Bronchial epithelial cell (primary cell): Measurements from ENCODE around the gene TPSG1. TPM values are rescaled to one million over a fixed set of nuclear protein-coding genes. Genes with fewer than 3 reads are reported as not detected.
"Not testable (repeated sequence)": the region's sequence is repeated elsewhere in the genome, so short reads cannot be mapped to it uniquely, and the experiment has no call there.

Source experiments
- DNase-seq: peaks from one replicate; pipeline ENCODE4 v3.0.0-alpha.2; 2010; ENCODE audit warnings: low read depth
- FAIRE-seq: peaks from 2 replicates; lab custom pipeline; 2011; peaks lifted over from hg19 to GRCh38; lab: Jason Lieb, UNC
- H3K27me3 ChIP-seq: 2 replicates; pipeline ENCODE4 v1.5.1; 2011; ENCODE audit warnings: low read length; ENCODE audit not compliant: control insufficient read depth, insufficient read depth
- H3K36me3 ChIP-seq: 2 replicates; pipeline ENCODE4 v1.5.1; 2011; ENCODE audit warnings: low read length; ENCODE audit not compliant: control insufficient read depth, insufficient read depth
- H3K4me3 ChIP-seq: 2 replicates; pipeline ENCODE4 v1.5.1; 2011; ENCODE audit warnings: mild to moderate bottlenecking, low read depth, low read length, control low read depth
- total RNA-seq: library from RNA; depleted of rRNA; stranded (reverse); fragments of >200 nt; gene quantifications from 2 replicates; pipeline ENCODE4 v1.2.1, GENCODE V29; 2014
- TF ChIP-seq, protein P1 (sequence below): IDR thresholded peaks from 2 replicates; pipeline ENCODE4 v1.5.1; 2011; ENCODE audit warnings: mild to moderate bottlenecking, moderate library complexity, low read length, control low read depth, inconsistent platforms; ENCODE audit not compliant: insufficient read depth, severe bottlenecking

The TPSG1 gene
- total RNA-seq, 1 donor from 2014 or later, result not detected

- no peak overlapping the region for H3K4me3 ChIP-seq
- DNase-seq (no peak), FAIRE-seq (no peak)
Measured at GRCh38 chr16:1245452-1246020, 20.5 kb upstream of the TPSG1 start.

GRCh38 chr16:1244881-1245280 is 19.8 kb upstream of the TPSG1 start:
- H3K36me3 ChIP-seq, result no peaks in the 10 kb centered on the region
- DNase-seq (no peak), FAIRE-seq (no peak)
- no peaks in the 10 kb centered on the region for H3K27me3 ChIP-seq
- H3K4me3 ChIP-seq, result no peak overlapping the region
- TF ChIP-seq, protein P1, sequence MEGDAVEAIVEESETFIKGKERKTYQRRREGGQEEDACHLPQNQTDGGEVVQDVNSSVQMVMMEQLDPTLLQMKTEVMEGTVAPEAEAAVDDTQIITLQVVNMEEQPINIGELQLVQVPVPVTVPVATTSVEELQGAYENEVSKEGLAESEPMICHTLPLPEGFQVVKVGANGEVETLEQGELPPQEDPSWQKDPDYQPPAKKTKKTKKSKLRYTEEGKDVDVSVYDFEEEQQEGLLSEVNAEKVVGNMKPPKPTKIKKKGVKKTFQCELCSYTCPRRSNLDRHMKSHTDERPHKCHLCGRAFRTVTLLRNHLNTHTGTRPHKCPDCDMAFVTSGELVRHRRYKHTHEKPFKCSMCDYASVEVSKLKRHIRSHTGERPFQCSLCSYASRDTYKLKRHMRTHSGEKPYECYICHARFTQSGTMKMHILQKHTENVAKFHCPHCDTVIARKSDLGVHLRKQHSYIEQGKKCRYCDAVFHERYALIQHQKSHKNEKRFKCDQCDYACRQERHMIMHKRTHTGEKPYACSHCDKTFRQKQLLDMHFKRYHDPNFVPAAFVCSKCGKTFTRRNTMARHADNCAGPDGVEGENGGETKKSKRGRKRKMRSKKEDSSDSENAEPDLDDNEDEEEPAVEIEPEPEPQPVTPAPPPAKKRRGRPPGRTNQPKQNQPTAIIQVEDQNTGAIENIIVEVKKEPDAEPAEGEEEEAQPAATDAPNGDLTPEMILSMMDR, result no peak

More at GRCh38 chr16:1245452-1246020, 20.5 kb upstream of the TPSG1 start:
- no peaks in the 10 kb centered on the region for H3K27me3 ChIP-seq
- TF ChIP-seq, protein P1, result no peak
- no peaks in the 10 kb centered on the region for H3K36me3 ChIP-seq

DNA sequence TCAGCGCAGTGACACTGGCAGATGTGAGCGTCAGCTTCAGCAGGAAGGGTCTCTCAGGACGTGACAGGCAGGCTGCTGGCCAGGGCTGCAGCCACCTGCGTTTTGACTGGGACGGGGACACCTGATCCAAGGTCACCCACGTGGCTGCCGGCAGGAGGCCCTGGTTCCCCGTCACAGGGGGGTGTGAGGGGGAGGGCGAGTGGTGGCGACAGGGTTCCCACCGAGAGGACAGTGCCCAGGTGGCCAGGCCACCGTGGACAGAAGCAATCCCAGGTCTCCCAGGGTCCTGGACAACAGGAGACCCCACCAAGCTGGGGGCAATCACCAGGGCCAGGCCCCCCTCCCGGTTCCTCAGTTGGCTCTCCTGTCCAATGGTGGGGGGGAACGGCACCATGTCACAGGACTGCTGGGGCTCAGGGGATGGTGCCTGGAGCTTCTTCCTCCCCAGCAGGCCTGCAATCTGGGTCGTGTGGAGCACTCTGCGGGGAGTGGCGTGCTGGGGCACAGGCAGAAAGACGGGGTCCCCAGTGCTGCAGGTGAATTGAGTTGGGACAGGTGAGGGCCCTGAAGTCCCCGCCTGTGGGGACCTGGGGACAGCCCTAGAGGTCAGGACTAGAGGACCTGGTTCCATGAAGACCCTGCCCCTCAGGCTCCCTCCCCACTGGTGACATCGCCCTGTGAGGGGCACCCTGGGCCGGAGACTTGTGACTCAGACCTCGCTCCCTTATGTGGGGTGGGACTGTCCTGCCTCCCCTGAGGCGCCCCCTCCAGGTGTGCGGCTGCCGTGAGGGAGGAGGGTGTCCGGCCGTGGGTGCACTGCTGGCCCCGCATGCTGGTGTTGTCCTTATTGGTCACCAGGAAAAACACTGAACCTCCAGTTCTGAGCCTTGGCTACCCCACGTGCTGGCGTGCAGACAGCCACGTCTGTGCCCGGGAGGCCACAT is 19.1 kb upstream of the TPSG1 start:
- not testable (repeated sequence) for DNase-seq, H3K27me3 ChIP-seq, H3K36me3 ChIP-seq, H3K4me3 ChIP-seq, FAIRE-seq

DNA sequence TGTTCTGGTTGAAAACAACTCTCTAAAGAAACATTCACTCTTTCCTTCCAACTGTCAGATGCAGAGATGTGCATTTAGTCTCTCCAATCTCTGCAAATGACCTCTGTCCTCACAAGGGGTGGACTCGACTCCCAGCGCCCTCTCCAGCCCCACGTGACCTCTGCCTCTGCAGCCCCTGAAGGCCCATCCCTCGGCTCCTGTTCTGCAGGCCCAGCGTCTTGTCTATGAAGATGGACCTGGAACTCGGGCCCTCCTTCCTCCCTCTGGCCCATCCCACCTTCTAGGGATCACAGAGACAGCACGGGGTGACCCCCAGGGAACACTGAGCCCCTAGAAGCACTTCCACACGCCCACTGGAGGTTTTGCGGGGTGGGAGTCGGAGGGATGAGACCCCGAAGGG is 18.3 kb upstream of the TPSG1 start:
- not testable (repeated sequence) for FAIRE-seq, H3K4me3 ChIP-seq, DNase-seq, H3K27me3 ChIP-seq, H3K36me3 ChIP-seq

DNA sequence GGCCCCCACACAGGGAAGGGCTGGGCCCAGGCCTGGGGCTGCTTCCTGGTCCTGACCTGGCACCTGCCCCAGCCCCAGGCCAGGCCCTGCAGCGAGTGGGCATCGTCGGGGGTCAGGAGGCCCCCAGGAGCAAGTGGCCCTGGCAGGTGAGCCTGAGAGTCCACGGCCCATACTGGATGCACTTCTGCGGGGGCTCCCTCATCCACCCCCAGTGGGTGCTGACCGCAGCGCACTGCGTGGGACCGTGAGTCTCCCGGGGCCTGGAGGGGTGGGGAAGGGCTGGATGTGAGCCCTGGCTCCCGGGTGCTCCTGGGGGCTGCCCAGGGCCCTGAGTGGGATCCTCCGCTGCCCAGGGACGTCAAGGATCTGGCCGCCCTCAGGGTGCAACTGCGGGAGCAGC is 16.0 kb upstream of the TPSG1 start:
- not testable (repeated sequence) for H3K27me3 ChIP-seq, H3K4me3 ChIP-seq, H3K36me3 ChIP-seq, DNase-seq, FAIRE-seq

DNA sequence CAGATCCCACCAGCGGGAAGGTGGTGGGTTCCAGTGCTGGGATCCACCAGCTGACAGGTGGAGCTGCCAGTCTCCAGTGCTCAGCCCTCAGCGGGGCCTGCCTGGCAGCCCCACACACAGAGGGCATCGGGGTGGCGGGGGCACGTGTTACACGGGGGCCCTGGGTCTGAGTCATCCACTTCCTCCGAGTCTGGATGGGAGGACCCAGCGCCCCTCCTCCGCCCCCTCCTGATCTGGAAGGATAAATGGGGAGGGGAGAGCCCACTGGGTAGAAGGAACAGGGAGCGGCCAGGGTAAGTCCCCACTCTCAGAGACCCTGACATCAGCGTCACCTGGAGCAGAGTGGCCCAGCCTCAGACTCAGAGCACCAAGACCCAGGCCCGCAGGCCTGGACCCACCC is 15.4 kb upstream of the TPSG1 start, which contains the start of gene TPSAB1:
TSS of gene TPSAB1 (plus strand) at position 270 of the 400 bp plus-strand sequence. CDS start 234 bp downstream, outside the sequence.
- DNase-seq, H3K4me3 ChIP-seq, H3K27me3 ChIP-seq, FAIRE-seq, H3K36me3 ChIP-seq: not testable (repeated sequence)

GRCh38 chr16:1239575-1239974 is 14.5 kb upstream of the TPSG1 start:
- not testable (repeated sequence) for H3K27me3 ChIP-seq, DNase-seq, H3K4me3 ChIP-seq, H3K36me3 ChIP-seq, FAIRE-seq

GRCh38 chr16:1238909-1239308 is 13.8 kb upstream of the TPSG1 start:
- not testable (repeated sequence) for H3K4me3 ChIP-seq, H3K36me3 ChIP-seq, DNase-seq, FAIRE-seq, H3K27me3 ChIP-seq
